NB4 (cell line): ENCODE results near the gene ARHGAP22.

Experiments
- MYC ChIP-seq: IDR thresholded peaks from 2 replicates; pipeline ENCODE4 v1.6.1; 2011; ENCODE audit warnings: low read depth, low read length
- POLR2A ChIP-seq: IDR thresholded peaks from 2 replicates; pipeline ENCODE4 v1.6.1; 2011; ENCODE audit warnings: mild to moderate bottlenecking; ENCODE audit not compliant: insufficient read length; ENCODE audit errors: extremely low read depth
- TF ChIP-seq, protein P1 (sequence below): IDR thresholded peaks from one replicate; pipeline ENCODE4 v1.5.1; 2012; ENCODE audit warnings: low read depth, low read length
- TF ChIP-seq, protein P2 (sequence below): IDR thresholded peaks from 2 replicates; pipeline ENCODE4 v1.6.1; 2011; ENCODE audit warnings: low read depth, low read length

DNA sequence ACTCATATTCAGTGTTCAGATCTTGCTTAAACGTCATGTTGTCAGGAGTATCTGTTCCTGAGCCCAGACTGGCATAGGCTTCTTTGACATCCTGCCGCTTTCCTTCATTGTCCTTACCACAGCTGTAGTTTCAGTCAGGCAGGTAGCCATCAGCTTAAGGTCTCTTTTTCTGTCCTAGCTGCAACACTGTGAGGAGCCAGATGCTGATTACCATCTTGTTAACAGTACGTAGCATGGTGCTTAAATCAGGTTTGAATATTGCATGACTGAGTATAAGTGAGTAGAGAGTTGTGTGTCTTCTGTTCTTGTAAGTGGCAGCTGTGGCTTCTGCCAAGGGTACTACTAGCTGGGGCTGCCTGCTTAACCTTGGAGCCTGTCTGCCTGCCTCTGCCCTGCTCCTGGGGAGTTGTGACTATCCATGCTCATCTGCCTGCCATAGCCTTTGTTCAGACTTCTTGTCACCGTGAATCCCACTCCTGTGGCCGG lies 205.8 kb downstream of the ARHGAP22 start:
- no peak for TF ChIP-seq POLR2A
- TF ChIP-seq, protein P1, sequence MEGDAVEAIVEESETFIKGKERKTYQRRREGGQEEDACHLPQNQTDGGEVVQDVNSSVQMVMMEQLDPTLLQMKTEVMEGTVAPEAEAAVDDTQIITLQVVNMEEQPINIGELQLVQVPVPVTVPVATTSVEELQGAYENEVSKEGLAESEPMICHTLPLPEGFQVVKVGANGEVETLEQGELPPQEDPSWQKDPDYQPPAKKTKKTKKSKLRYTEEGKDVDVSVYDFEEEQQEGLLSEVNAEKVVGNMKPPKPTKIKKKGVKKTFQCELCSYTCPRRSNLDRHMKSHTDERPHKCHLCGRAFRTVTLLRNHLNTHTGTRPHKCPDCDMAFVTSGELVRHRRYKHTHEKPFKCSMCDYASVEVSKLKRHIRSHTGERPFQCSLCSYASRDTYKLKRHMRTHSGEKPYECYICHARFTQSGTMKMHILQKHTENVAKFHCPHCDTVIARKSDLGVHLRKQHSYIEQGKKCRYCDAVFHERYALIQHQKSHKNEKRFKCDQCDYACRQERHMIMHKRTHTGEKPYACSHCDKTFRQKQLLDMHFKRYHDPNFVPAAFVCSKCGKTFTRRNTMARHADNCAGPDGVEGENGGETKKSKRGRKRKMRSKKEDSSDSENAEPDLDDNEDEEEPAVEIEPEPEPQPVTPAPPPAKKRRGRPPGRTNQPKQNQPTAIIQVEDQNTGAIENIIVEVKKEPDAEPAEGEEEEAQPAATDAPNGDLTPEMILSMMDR, result no peak
- no peak for TF ChIP-seq MYC
- TF ChIP-seq, protein P2, sequence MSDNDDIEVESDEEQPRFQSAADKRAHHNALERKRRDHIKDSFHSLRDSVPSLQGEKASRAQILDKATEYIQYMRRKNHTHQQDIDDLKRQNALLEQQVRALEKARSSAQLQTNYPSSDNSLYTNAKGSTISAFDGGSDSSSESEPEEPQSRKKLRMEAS, result no peak
